Retinal pigment epithelial cell (primary cell): ENCODE data around the gene UBE2K.

ENCODE experiments used
- DNase-seq: peaks from one replicate; pipeline ENCODE4 v3.0.0-alpha.2; 2010; ENCODE audit warnings: low read depth
- H3K4me3 ChIP-seq: 2 replicates; pipeline ENCODE4 v1.5.1; 2011; ENCODE audit warnings: mild to moderate bottlenecking, low read length, control low read depth, moderate library complexity
- CTCF ChIP-seq: conservative IDR thresholded peaks from 2 replicates; pipeline ENCODE4 v1.5.1; 2011; ENCODE audit warnings: low read depth, low read length, control low read depth, inconsistent platforms

The UBE2K gene

GRCh38 chr4:39825741-39826231 lies 127.8 kb downstream of the UBE2K start:
- TF ChIP-seq CTCF = no peak
- H3K4me3 ChIP-seq = no peak overlapping the region
- peak; percentile 63 for DNase-seq
